GM23248 (cell line): ENCODE data around the gene SLC36A3. TPM values are rescaled to one million over a fixed set of nuclear protein-coding genes. Genes with fewer than 3 reads are reported as not detected.
A peak's percentile ranks its signal among the peaks of the same experiment; 100 is the strongest.
"Not testable (repeated sequence)": the region's sequence is repeated elsewhere in the genome, so short reads cannot be mapped to it uniquely, and the experiment has no call there.

Experiments used
- DNase-seq: peaks from one replicate; pipeline ENCODE4 v3.0.0-alpha.2; 2015
- H2AFZ ChIP-seq: fragments of 200-600 bp; sonication (generic); 2 replicates; pipeline ENCODE4 v1.6.1; 2016; ENCODE audit warnings: antibody characterized with exemption
- H3F3A ChIP-seq: fragments of 200-600 bp; sonication (generic); 2 replicates; pipeline ENCODE4 v1.6.1; 2016; ENCODE audit warnings: mild to moderate bottlenecking, antibody characterized with exemption, mixed run types; ENCODE audit not compliant: insufficient read depth
- H3K27ac ChIP-seq: fragments of 200-600 bp; sonication (generic); 2 replicates; pipeline ENCODE4 v1.5.1; 2016; ENCODE audit warnings: mild to moderate bottlenecking
- H3K27me3 ChIP-seq: fragments of 200-600 bp; sonication (generic); replicated peaks from 2 replicates; pipeline ENCODE4 v1.6.1; 2016; ENCODE audit warnings: mild to moderate bottlenecking; ENCODE audit not compliant: insufficient read depth
- H3K36me3 ChIP-seq: fragments of 200-600 bp; sonication (generic); 2 replicates; pipeline ENCODE4 v1.6.1; 2016; ENCODE audit warnings: low read depth, mild to moderate bottlenecking
- H3K4me1 ChIP-seq: fragments of 200-600 bp; sonication (generic); 2 replicates; pipeline ENCODE4 v1.6.1; 2016; ENCODE audit warnings: mild to moderate bottlenecking; ENCODE audit not compliant: insufficient read depth
- H3K4me2 ChIP-seq: fragments of 200-600 bp; sonication (generic); one replicate; pipeline ENCODE4 v1.6.1; 2016; ENCODE audit warnings: mild to moderate bottlenecking; ENCODE audit not compliant: unreplicated experiment
- H3K4me3 ChIP-seq: fragments of 200-600 bp; sonication (generic); 2 replicates; pipeline ENCODE4 v1.5.1; 2016; ENCODE audit warnings: mild to moderate bottlenecking
- H3K79me2 ChIP-seq: fragments of 200-600 bp; sonication (generic); 2 replicates; pipeline ENCODE4 v1.6.1; 2016; ENCODE audit warnings: mild to moderate bottlenecking; ENCODE audit not compliant: insufficient read depth
- H3K9ac ChIP-seq: fragments of 200-600 bp; sonication (generic); 2 replicates; pipeline ENCODE4 v1.6.1; 2016; ENCODE audit warnings: mild to moderate bottlenecking
- H3K9me2 ChIP-seq: fragments of 200-600 bp; sonication (generic); 2 replicates; pipeline ENCODE4 v1.6.1; 2016; ENCODE audit warnings: mixed run types, mild to moderate bottlenecking, moderate library complexity; ENCODE audit not compliant: insufficient read depth
- H3K9me3 ChIP-seq: fragments of 200-600 bp; sonication (generic); one replicate; pipeline ENCODE4 v1.6.1; 2017; ENCODE audit warnings: low read depth
- H4K20me1 ChIP-seq: fragments of 200-600 bp; sonication (generic); 2 replicates; pipeline ENCODE4 v1.6.0; 2016; ENCODE audit not compliant: insufficient read depth
- EZH2 ChIP-seq: fragments of 200-600 bp; sonication (generic); IDR thresholded peaks from 2 replicates; pipeline ENCODE4 v1.6.1; 2018; ENCODE audit warnings: antibody characterized with exemption, mild to moderate bottlenecking; ENCODE audit not compliant: insufficient read depth, poor library complexity, severe bottlenecking
- EZH2phosphoT487 ChIP-seq: fragments of 200-600 bp; sonication (generic); IDR thresholded peaks from 2 replicates; pipeline ENCODE4 v1.6.1; 2018; ENCODE audit warnings: antibody characterized with exemption, moderate library complexity, mild to moderate bottlenecking, low read depth; ENCODE audit not compliant: insufficient read depth
- WGBS, 2 experiments: methylation state at CpG; one replicate each; pipeline ENCODE4 v1.1.6; 2015 to 2017; ENCODE audit warnings: low lambda C conversion rate in 2 of 2, low coverage in 1 of 2; ENCODE audit errors: missing lambda C conversion rate in 2 of 2; 5-methylcytosine and 5-hydroxymethylcytosine counted together
- in situ Hi-C: fragments of 300-500 bp; cut with MboI; formaldehyde crosslinking; loops from 2 replicates; pipeline ENCODE4 v1.15.0; 2020
- polyA plus RNA-seq: library from polyadenylated mRNA; unstranded; fragments of >200 nt; fragmentation: Nextera tagmentation; extraction: Ambion mirVana; gene quantifications from 2 replicates; pipeline ENCODE4 v1.2.1, GENCODE V29; 2016
- total RNA-seq: library from RNA; depleted of rRNA; stranded (reverse); fragments of >200 nt; shearing (Covaris generic); gene quantifications from 2 replicates; pipeline ENCODE4 v1.2.3, GENCODE V29; 2014

The SLC36A3 gene
- total and polyA plus RNA-seq, 2 experiments from 2014 or later = not detected

DNA sequence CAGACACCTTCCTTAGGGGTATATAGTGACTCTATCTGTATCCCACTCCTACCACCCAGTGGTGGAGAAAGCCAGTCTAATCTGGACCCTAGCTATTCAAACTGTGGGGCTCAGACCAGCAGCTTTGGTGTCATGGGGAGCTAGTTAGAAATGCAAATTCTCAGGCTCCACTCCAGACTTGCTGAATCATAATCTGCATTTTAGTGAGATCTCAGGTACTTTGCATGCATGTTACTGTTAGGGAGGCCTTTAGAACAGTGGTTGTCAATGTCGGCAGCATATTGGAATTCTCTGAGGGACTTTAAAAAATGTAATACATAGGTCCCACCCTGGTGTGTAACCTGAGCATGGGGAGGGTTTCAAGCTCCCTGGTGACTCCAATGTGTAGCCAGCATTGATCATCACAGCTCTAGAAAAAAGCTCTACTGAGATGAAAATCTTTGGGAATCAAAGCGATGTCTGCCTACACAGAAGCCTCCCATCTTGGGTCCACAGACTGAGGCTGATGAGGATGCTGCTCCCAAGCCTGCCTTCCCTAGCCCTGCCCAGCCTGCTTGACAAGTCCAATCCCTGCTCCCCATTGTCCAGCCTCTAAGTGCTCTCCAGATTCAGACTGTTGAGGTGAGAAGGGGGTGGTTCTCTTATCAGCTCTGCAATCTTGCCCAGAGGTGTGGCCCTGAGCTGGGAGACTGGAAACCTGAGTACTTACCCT, 62.5 kb downstream of the SLC36A3 start:
- Histone ChIP-seq H3K4me2 (no peak overlapping the region), H3K27ac (no peak overlapping the region), H3F3A (no peaks in the 10 kb centered on the region), H3K27me3 (no peaks in the 10 kb centered on the region), H4K20me1 (no peaks in the 10 kb centered on the region), H3K9me3 (no peaks in the 10 kb centered on the region), H3K36me3 (no peaks in the 10 kb centered on the region), H2AFZ (no peak overlapping the region), H3K4me1 (no peaks in the 10 kb centered on the region), H3K79me2 (no peaks in the 10 kb centered on the region), H3K9ac (no peak overlapping the region), H3K4me3 (no peak overlapping the region), H3K9me2 (no peaks in the 10 kb centered on the region)
- WGBS, 2 experiments = 60 to 65% methylated on average over 2 of the region's 2 CpGs
- no peak for DNase-seq
- TF ChIP-seq EZH2phosphoT487 (no peak), EZH2 (no peak)
- in situ Hi-C loops = no loop called here

DNA sequence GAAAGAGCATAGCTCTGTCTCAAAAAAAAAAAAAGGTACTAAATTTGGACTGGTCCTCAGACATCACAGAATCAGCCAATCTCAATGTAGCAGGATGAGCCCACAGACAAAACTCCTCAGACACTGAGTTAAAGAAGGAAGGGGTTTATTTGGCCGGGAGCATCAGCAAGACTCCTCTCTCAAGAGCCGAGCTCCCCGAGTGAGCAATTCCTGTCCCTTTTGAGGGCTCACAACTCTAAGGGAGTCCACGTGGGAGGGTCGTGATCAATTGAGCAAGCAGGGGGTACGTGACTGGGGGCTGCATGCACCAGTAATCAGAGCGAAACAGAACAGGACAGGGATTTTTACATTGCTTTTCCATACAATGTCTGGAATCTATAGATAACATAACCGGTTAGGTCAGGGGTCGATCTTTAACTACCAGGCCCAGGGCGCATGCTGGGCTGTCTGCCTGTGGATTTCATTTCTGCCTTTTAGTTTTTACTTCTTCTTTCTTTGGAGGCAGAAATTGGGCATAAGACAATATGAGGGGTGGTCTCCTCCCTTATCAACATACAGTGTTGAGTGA, 63.2 kb downstream of the SLC36A3 start:
- not testable (repeated sequence) for H3K27me3 ChIP-seq
- 77 to 81% methylated on average over 10 of the region's 10 CpGs for WGBS, 2 experiments

GRCh38 chr5:151239237-151239861, 64.2 kb downstream of the SLC36A3 start:
- Histone ChIP-seq H3K79me2 (no peaks in the 10 kb centered on the region), H3K9me3 (no peaks in the 10 kb centered on the region), H4K20me1 (no peaks in the 10 kb centered on the region), H3K4me3 (peak overlapping the region; percentile 33; the same call in 1 of the 2 replicates), H3F3A (no peaks in the 10 kb centered on the region), H3K36me3 (no peaks in the 10 kb centered on the region), H3K9ac (no peak overlapping the region), H3K27ac (no peak overlapping the region), H2AFZ (peak overlapping the region; percentile 32; the same call in 1 of the 2 replicates), H3K4me1 (no peaks in the 10 kb centered on the region), H3K9me2 (no peaks in the 10 kb centered on the region), H3K4me2 (peak overlapping the region; percentile 38), H3K27me3 (no peaks in the 10 kb centered on the region)
- WGBS, 2 experiments = 12 to 14% methylated on average over 17 of the region's 17 CpGs
- DNase-seq = peak; percentile 79
- TF ChIP-seq EZH2 = no peak
- TF ChIP-seq EZH2phosphoT487 = no peak
- in situ Hi-C loops = no loop called here

More for the DNA sequence above, 63.2 kb downstream of the SLC36A3 start:
- H3K27ac ChIP-seq, H3K4me1 ChIP-seq, H3K9me3 ChIP-seq, H3K4me2 ChIP-seq, H3K79me2 ChIP-seq, in situ Hi-C loops, H3K9me2 ChIP-seq, DNase-seq, H3K9ac ChIP-seq, H3K36me3 ChIP-seq, H3K4me3 ChIP-seq, H4K20me1 ChIP-seq, H3F3A ChIP-seq, H2AFZ ChIP-seq: not testable (repeated sequence)

GRCh38 chr5:151238303-151238741, 65.2 kb downstream of the SLC36A3 start:
- Histone ChIP-seq H2AFZ (no peak overlapping the region), H3K9me2 (no peaks in the 10 kb centered on the region), H3K27me3 (no peaks in the 10 kb centered on the region), H3K9me3 (no peaks in the 10 kb centered on the region), H3K4me1 (no peaks in the 10 kb centered on the region), H3F3A (no peaks in the 10 kb centered on the region), H3K36me3 (no peaks in the 10 kb centered on the region), H3K4me3 (no peak overlapping the region), H3K27ac (no peak overlapping the region), H3K79me2 (no peaks in the 10 kb centered on the region), H4K20me1 (no peaks in the 10 kb centered on the region), H3K4me2 (no peak overlapping the region), H3K9ac (no peak overlapping the region)
- DNase-seq = no peak
- TF ChIP-seq EZH2phosphoT487 = no peak
- no peak for TF ChIP-seq EZH2
- in situ Hi-C loops = no loop called here
- WGBS, 2 experiments = 63% methylated on average over 14 of the region's 14 CpGs
